Measurements from ENCODE around the gene C17orf113. TPM values are rescaled to one million over a fixed set of nuclear protein-coding genes. Genes with fewer than 3 reads are reported as not detected.
"Not testable (repeated sequence)": the region's sequence is repeated elsewhere in the genome, so short reads cannot be mapped to it uniquely, and the experiment has no call there.

Gene C17orf113
- total RNA-seq, 1 experiment from 2014 or later: 2.3 TPM

DNA sequence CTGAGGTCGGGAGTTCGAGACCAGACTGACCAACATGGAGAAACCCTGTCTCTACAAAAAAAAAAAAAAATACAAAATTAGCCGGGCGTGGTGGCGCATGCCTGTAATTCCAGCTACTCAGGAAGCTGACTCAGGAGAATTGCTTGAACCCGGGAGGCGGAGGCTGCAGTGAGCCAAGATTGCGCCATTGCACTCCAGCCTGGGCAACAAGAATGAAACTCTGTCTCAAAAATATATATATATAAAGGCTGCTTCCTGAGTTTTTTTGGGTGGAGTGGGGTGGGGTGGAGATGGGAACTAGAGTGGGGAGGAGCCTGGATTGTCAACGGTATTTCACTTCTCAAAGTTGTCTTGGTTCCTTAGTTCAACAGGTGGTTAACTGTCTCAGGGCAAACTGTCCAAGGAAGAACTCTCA lies 40.1 kb downstream of the C17orf113 start:
- H3K27me3 ChIP-seq (ENCODE audit: insufficient read depth, low read length); H3K4me3 ChIP-seq (replicated peaks in 1 of 2; ENCODE audit: low read depth in 1 of 2, low read length in 2 of 2); H3K36me3 ChIP-seq (ENCODE audit: control insufficient read depth in 1 of 2, insufficient read depth in 2 of 2, low read length in 2 of 2); RAD21 ChIA-PET (ENCODE audit: low non-redundant PET in 1 of 2, low total read pairs in 2 of 2, uncharacterized antibody in 2 of 2, unreplicated experiment in 2 of 2); POLR2A ChIA-PET; intact Hi-C loops (cut with micrococcal nuclease); BruUV-seq (replicated peaks); H3K9ac ChIP-seq (ENCODE audit: low read length); ATAC-seq; H3K9me2 ChIP-seq (ENCODE audit: insufficient read depth); DNase-seq (ENCODE audit: low read depth, low spot score); H2AFZ ChIP-seq (ENCODE audit: low read depth, low read length, poor library complexity, severe bottlenecking); H3K9me3 ChIP-seq (ENCODE audit: control insufficient read depth in 1 of 2, insufficient read depth in 1 of 2, low read depth in 1 of 2, low read length in 2 of 2); H3K27ac ChIP-seq (ENCODE audit: low read depth, low read length); CTCF ChIA-PET: not testable (repeated sequence)
- H3K79me2 ChIP-seq (ENCODE audit: insufficient read depth, low read length): peaks cover 99% of the 10 kb centered on the region
- H3K4me1 ChIP-seq (ENCODE audit: control insufficient read depth in 1 of 2, insufficient read depth in 2 of 2, low read length in 2 of 2): peaks cover 2 to 18% of the 10 kb centered on the region in 2 experiments; a peak in 2 of 4 replicates
- peaks cover 12% of the 10 kb centered on the region; the same call in 1 of the 2 replicates for H4K20me1 ChIP-seq (ENCODE audit: insufficient read depth)
- peak overlapping the region; percentile 34; the same call in 1 of the 2 replicates for H3K4me2 ChIP-seq (ENCODE audit: low read length)

DNA sequence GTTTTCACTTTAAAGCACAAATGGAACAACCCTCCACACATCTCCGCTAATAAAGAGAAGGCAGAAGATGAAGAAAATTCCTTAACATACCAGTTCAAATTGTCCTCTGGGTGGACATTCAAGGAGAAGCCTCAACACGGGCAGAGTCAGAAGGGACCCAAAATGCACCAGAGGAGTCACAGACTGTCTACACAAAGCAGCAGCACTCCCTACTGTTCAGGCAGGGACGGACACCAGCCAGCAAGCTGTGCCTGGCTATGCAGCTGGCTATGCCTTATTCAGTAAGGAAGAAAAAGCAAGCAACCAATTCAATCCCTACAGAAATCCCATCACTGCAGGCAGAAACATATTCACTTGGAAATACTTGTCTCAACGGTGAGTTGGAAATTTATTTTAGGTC lies 41.2 kb downstream of the C17orf113 start:
- H3K27ac ChIP-seq (ENCODE audit: low read depth, low read length): no peak overlapping the region
- RAD21 ChIA-PET (ENCODE audit: low non-redundant PET in 1 of 2, low total read pairs in 2 of 2, uncharacterized antibody in 2 of 2, unreplicated experiment in 2 of 2): no interaction called here
- H3K79me2 ChIP-seq (ENCODE audit: insufficient read depth, low read length): peaks cover 99% of the 10 kb centered on the region
- H3K36me3 ChIP-seq (ENCODE audit: control insufficient read depth in 1 of 2, insufficient read depth in 2 of 2, low read length in 2 of 2): no peaks in the 10 kb centered on the region
- POLR2A ChIA-PET: interaction anchor here (0.9 to 1.1 kb wide), 2 partner anchors 17 to 43 kb away, joined by 3 read pairs; partner anchors contain the start of gene CNP
- H3K4me3 ChIP-seq (replicated peaks in 1 of 2; ENCODE audit: low read depth in 1 of 2, low read length in 2 of 2): no peak overlapping the region
- ATAC-seq (peak; percentile 84), DNase-seq (ENCODE audit: low read depth, low spot score) (no peak)
- intact Hi-C loops (cut with micrococcal nuclease): no loop called here
- CTCF ChIA-PET: no interaction called here
- H2AFZ ChIP-seq (ENCODE audit: low read depth, low read length, poor library complexity, severe bottlenecking): no peak overlapping the region
- TF ChIP-seq, protein P1, sequence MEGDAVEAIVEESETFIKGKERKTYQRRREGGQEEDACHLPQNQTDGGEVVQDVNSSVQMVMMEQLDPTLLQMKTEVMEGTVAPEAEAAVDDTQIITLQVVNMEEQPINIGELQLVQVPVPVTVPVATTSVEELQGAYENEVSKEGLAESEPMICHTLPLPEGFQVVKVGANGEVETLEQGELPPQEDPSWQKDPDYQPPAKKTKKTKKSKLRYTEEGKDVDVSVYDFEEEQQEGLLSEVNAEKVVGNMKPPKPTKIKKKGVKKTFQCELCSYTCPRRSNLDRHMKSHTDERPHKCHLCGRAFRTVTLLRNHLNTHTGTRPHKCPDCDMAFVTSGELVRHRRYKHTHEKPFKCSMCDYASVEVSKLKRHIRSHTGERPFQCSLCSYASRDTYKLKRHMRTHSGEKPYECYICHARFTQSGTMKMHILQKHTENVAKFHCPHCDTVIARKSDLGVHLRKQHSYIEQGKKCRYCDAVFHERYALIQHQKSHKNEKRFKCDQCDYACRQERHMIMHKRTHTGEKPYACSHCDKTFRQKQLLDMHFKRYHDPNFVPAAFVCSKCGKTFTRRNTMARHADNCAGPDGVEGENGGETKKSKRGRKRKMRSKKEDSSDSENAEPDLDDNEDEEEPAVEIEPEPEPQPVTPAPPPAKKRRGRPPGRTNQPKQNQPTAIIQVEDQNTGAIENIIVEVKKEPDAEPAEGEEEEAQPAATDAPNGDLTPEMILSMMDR (IDR thresholded peaks at IDR 0.05 in 2 of 3, conservative IDR thresholded peaks at IDR 0.05 in 1 of 3; ENCODE audit: borderline replicate concordance in 1 of 3, insufficient read depth in 1 of 3, low read depth in 2 of 3, low read length in 2 of 3): peak in 2 of 3 experiments; percentile 15 to 36; a peak in 3 of 6 replicates
- TF ChIP-seq EZH2 (IDR thresholded peaks at IDR 0.05) (no peak), ZNF274 (IDR thresholded peaks at IDR 0.05; ENCODE audit: low read depth, low read length) (no peak), CBX3 (IDR thresholded peaks at IDR 0.05; ENCODE audit: low read depth) (no peak), RAD21 (IDR thresholded peaks at IDR 0.05; ENCODE audit: low read depth) (peak; percentile 46), JUND (IDR thresholded peaks at IDR 0.05) (no peak)
- no peaks in the 10 kb centered on the region for H3K9me2 ChIP-seq (ENCODE audit: insufficient read depth)
- peaks cover 2 to 18% of the 10 kb centered on the region in 2 experiments; a peak in 2 of 4 replicates for H3K4me1 ChIP-seq (ENCODE audit: control insufficient read depth in 1 of 2, insufficient read depth in 2 of 2, low read length in 2 of 2)
- no peak overlapping the region for H3K9ac ChIP-seq (ENCODE audit: low read length)
- H3K4me2 ChIP-seq (ENCODE audit: low read length): no peak overlapping the region
- no TSS peak for BruUV-seq (replicated peaks)
- no peaks in the 10 kb centered on the region for H3K27me3 ChIP-seq (ENCODE audit: insufficient read depth, low read length)
- peaks cover 12% of the 10 kb centered on the region; the same call in 1 of the 2 replicates for H4K20me1 ChIP-seq (ENCODE audit: insufficient read depth)
- H3K9me3 ChIP-seq (ENCODE audit: control insufficient read depth in 1 of 2, insufficient read depth in 1 of 2, low read depth in 1 of 2, low read length in 2 of 2): no peaks in the 10 kb centered on the region

All from HCT116 (cell line).